GM21381 (cell line): ENCODE measurements around the gene PIP4K2B.

ENCODE experiments used
- ATAC-seq: cut with Tn5 transposase; IDR thresholded peaks from one replicate; pipeline ENCODE4 v1.9.1; 2021; ENCODE audit warnings: mild to moderate bottlenecking, moderate library complexity; ENCODE audit not compliant: unreplicated experiment

PIP4K2B gene

GRCh38 chr17:38746004-38746848 is 53.1 kb downstream of the PIP4K2B start:
- no peak for ATAC-seq

- ATAC-seq, result no peak
Measured at GRCh38 chr17:38745545-38745944, 53.8 kb downstream of the PIP4K2B start.

- ATAC-seq, result no peak
Measured at GRCh38 chr17:38743556-38744171, 55.7 kb downstream of the PIP4K2B start.

DNA sequence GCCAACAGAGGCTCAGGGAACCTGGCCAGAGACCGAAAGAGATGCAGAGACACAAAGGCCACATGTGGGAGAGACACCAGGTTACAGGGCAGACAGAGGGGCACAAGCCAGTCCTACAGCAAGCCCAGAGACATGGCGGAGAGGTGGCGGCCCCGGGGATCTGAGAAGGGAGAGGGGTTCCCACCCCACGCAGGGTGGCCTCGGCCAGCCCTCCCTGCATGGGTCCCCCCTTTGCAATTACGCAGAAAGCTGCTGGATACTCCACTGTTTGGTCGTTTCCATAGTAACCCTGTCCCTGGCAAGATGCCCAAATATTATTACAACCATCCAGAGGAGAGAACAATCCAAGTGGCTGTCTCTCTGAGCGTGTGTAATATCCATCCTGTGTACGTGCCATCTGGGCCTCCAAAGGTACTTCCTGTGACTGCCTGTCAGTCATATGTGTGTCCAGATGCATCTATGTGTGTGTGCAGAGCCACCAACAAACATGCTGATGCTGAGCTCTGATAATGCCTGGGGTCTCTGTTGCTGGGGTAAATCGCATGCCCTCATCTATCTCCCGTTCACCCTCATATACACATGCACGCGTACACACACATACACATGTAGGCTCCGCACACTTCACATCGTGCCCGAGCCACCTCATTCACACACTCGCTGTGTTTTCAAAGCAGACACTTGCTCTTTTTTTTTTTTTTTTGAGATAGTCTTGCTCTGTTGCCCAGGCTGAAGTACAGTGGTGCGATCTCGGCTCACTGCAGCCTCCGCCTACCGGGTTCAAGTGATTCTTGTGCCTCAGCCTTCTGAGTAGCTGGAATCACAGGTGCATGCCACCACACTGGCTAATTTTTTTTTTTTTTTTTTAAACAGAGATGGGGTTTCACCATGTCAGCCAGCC is 56.7 kb downstream of the PIP4K2B start:
- no peak for ATAC-seq

- ATAC-seq, result no peak
Measured at GRCh38 chr17:38741921-38742410, 57.4 kb downstream of the PIP4K2B start.

GRCh38 chr17:38741461-38741860 is 57.9 kb downstream of the PIP4K2B start:
- no peak for ATAC-seq

GRCh38 chr17:38740806-38741205 is 58.5 kb downstream of the PIP4K2B start:
- ATAC-seq, result no peak

- ATAC-seq, result no peak
Measured at GRCh38 chr17:38740044-38740443, 59.3 kb downstream of the PIP4K2B start.

DNA sequence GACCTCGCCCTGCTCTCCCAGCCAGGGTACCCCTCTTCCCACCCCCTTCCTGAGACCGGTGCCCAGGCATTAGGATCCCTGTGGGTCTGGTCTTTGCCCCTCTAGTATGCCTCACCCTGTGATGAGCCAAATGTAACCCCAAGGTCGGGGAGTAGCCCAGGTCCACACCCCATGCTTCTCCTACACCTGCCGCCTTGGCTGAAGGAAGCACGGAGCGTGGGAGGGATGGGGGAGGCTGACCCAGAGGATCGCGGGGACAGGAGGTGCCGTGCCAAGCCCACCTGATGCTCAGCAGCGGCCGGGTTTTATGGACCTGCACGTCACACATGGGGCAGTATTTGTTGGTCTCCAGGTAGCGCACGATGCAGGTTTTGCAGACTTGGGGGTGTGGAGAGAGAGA is 60.1 kb downstream of the PIP4K2B start:
- no peak for ATAC-seq

GRCh38 chr17:38738686-38739085 is 60.7 kb downstream of the PIP4K2B start:
- ATAC-seq, result no peak

GRCh38 chr17:38738007-38738662 is 61.2 kb downstream of the PIP4K2B start:
- ATAC-seq, result no peak

DNA sequence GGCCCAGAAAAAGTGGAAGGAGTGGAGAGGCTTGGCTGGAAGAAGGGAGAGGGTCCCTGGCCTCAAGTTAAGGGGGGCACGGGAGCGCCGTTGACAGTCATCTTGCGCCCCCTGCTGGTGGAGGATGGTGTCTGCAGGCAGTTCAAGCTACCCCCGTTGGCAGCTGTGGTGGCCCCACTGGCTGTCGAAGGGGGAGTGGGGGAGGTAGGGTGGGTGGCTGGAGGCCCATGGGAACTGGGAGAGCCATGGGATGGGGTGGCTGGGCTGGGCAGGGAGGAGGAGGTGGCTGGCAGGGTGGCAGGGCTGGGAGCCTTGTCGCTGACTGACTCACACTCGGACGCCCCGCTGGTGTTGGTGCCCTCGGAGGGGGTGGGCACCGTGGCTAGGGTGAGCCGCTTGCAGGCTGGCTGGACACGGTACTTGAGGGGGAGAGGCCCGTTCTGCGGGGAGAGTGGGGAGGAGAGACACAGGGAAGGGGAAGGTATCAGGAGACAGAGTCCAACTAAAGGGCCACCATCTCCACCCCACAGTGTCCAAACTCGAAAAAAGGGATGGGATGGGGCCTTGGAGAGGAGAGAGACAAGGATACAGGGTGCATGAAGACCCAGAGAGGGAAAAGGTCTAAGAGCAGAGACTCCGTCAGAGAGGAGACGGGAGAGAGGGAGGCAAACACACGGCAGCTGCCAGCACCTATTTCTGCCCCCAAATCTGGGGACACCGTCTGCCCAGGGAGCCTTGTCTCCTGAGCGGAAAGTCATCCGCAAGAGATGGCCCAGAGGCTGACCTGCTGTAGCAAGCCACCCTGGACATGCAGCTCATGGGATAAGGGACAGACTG is 64.0 kb downstream of the PIP4K2B start:
- no peak for ATAC-seq

- no peak for ATAC-seq
Measured at GRCh38 chr17:38733982-38734973, 65.1 kb downstream of the PIP4K2B start.

- ATAC-seq, result no peak
Measured at GRCh38 chr17:38733282-38733981, 65.9 kb downstream of the PIP4K2B start.

GRCh38 chr17:38732376-38733281 is 66.7 kb downstream of the PIP4K2B start:
- ATAC-seq, result no peak

DNA sequence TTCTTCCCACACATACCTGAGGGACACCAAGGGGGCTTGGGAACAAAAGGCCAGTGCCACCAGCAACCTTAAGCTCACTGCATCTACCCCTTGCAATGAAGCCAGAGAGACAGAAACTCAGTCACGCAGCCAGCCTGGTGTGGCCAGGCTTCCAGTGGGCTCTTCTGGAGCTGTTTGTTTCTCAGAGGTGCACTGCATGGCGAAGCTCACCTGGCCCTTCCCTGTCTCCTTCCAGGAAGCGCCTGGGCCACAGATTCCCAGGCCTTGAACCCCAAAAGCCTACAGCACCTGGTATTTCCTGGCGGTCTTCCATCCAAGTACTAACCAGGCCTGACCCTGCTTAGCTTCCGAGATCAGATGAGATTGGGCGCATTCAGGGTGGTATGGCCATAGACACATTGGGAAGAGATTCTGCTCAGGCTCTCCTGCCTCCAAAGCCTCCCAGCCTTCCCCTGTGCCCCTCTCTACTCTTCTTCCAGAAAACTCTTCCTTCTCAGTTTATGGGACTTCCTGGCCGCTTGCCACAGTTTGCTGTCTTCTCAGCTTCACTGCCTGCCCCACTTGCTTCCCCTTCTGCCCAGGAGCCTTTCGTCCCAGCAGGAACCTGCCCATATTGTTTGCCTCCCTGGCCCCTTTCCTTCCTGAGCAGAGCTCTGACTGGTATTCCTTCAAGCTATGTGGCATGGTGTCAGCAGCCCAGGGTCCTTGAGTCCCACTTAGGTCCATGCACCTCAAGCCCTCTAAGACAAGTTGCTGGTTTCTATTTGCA is 67.6 kb downstream of the PIP4K2B start:
- no peak for ATAC-seq
